Upper lobe of right lung (tissue), 1 donor: ENCODE data around the gene SSU72. TPM values are rescaled to one million over a fixed set of nuclear protein-coding genes. Genes with fewer than 3 reads are reported as not detected.

Experiments
- ATAC-seq: fragments of 200-7000 bp; cut with Tn5 transposase; one replicate; pipeline ENCODE4 v1.9.1; 2020; ENCODE audit warnings: mild to moderate bottlenecking, moderate library complexity
- DNase-seq: peaks from one replicate; pipeline ENCODE4 v3.0.0-alpha.2; 2020
- H3K27ac ChIP-seq: fragments of 200-600 bp; one replicate; pipeline ENCODE4 v1.8.0; 2022
- H3K27me3 ChIP-seq: fragments of 200-600 bp; one replicate; pipeline ENCODE4 v1.8.0; 2022; ENCODE audit warnings: mild to moderate bottlenecking
- H3K36me3 ChIP-seq: fragments of 200-600 bp; one replicate; pipeline ENCODE4 v1.8.0; 2022
- H3K4me1 ChIP-seq: fragments of 200-600 bp; one replicate; pipeline ENCODE4 v1.8.0; 2022
- H3K4me3 ChIP-seq: fragments of 200-600 bp; one replicate; pipeline ENCODE4 v1.8.0; 2022; ENCODE audit warnings: mild to moderate bottlenecking
- H3K9me3 ChIP-seq: fragments of 200-600 bp; one replicate; pipeline ENCODE4 v1.8.0; 2022
- intact Hi-C: fragments of 100-400 bp; cut with DNase I; formaldehyde crosslinking; loops from one replicate; pipeline ENCODE4 v1.11.0; 2022
- total RNA-seq: library from RNA; stranded (reverse); fragmentation: NEBNext Ultra II Directional; extraction: Animal tissue kit (Norgen Biotek cat#: 25700); gene quantifications from one replicate; pipeline ENCODE4 v1.2.1, GENCODE V29; 2021
- TF ChIP-seq, protein P1 (sequence below): fragments of 200-600 bp; IDR thresholded peaks from one replicate; pipeline ENCODE4 v1.8.0; 2022; ENCODE audit warnings: antibody characterized with exemption
- donor health status: DM: no; HTN: yes; CAD: no; lungs with severe emphysema.

SSU72 gene
- total RNA-seq, 1 donor from 2014 or later, result 125 TPM

- TF ChIP-seq, protein P1, sequence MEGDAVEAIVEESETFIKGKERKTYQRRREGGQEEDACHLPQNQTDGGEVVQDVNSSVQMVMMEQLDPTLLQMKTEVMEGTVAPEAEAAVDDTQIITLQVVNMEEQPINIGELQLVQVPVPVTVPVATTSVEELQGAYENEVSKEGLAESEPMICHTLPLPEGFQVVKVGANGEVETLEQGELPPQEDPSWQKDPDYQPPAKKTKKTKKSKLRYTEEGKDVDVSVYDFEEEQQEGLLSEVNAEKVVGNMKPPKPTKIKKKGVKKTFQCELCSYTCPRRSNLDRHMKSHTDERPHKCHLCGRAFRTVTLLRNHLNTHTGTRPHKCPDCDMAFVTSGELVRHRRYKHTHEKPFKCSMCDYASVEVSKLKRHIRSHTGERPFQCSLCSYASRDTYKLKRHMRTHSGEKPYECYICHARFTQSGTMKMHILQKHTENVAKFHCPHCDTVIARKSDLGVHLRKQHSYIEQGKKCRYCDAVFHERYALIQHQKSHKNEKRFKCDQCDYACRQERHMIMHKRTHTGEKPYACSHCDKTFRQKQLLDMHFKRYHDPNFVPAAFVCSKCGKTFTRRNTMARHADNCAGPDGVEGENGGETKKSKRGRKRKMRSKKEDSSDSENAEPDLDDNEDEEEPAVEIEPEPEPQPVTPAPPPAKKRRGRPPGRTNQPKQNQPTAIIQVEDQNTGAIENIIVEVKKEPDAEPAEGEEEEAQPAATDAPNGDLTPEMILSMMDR, result no peak
- no peak for DNase-seq
- H3K27me3 ChIP-seq, result no peaks in the 10 kb centered on the region
- H3K4me3 ChIP-seq, result no peak overlapping the region
- intact Hi-C loops, result no loop called here
- peaks cover 40% of the 10 kb centered on the region for H3K36me3 ChIP-seq
- H3K9me3 ChIP-seq, result no peaks in the 10 kb centered on the region
- no peak overlapping the region for H3K27ac ChIP-seq
- peaks cover 32% of the 10 kb centered on the region for H3K4me1 ChIP-seq
- ATAC-seq, result no peak
These were observed 7.3 kb downstream of the SSU72 start for GRCh38 chr1:1567152-1567875.

DNA sequence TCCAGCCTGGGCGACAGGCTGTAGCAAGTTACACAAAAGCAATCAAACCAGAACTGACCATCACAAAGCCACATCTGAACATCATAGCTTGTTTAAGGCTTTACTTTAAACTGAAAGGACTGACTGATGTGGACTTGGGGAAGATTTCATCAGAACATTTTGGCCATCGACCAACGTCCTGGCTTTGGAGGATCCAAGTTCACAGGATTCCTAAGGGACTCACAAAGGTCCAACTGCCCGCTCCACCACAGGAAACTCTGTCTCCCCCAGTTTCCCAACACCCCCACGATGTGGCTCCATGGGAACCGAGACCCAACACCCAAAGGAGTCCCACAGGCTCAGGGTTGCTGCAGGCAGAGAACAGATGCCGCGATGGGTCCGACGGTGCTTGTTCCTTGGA, 9.3 kb downstream of the SSU72 start:
- TF ChIP-seq, protein P1, result no peak
- ATAC-seq (no peak), DNase-seq (no peak)
- H3K36me3 ChIP-seq, result peaks cover 54% of the 10 kb centered on the region
- H3K27me3 ChIP-seq, result no peaks in the 10 kb centered on the region
- H3K4me3 ChIP-seq, result no peak overlapping the region
- no peak overlapping the region for H3K27ac ChIP-seq
- H3K4me1 ChIP-seq, result peaks cover 29% of the 10 kb centered on the region
- no peaks in the 10 kb centered on the region for H3K9me3 ChIP-seq
- intact Hi-C loops, result no loop called here

GRCh38 chr1:1564268-1564667, 10.4 kb downstream of the SSU72 start:
- intact Hi-C loops, result no loop called here
- Histone ChIP-seq H3K36me3 (peaks cover 51% of the 10 kb centered on the region), H3K27ac (peak overlapping the region; percentile 11), H3K4me3 (no peak overlapping the region), H3K4me1 (peaks cover 21% of the 10 kb centered on the region), H3K27me3 (no peaks in the 10 kb centered on the region), H3K9me3 (no peaks in the 10 kb centered on the region)
- no peak for DNase-seq
- TF ChIP-seq, protein P1, result no peak
- ATAC-seq, result no peak

GRCh38 chr1:1563688-1564087, 11.0 kb downstream of the SSU72 start:
- intact Hi-C loops, result no loop called here
- TF ChIP-seq, protein P1, result no peak
- no peak for ATAC-seq
- Histone ChIP-seq H3K27me3 (no peaks in the 10 kb centered on the region), H3K27ac (no peak overlapping the region), H3K9me3 (no peaks in the 10 kb centered on the region), H3K4me1 (peaks cover 15% of the 10 kb centered on the region), H3K36me3 (peaks cover 51% of the 10 kb centered on the region), H3K4me3 (no peak overlapping the region)
- DNase-seq, result no peak

GRCh38 chr1:1562556-1563195, 12.0 kb downstream of the SSU72 start:
- no peaks in the 10 kb centered on the region for H3K9me3 ChIP-seq
- H3K36me3 ChIP-seq, result peaks cover 51% of the 10 kb centered on the region

More at GRCh38 chr1:1562556-1563195, 12.0 kb downstream of the SSU72 start:
- TF ChIP-seq, protein P1, result no peak
- Histone ChIP-seq H3K4me3 (no peak overlapping the region), H3K27me3 (no peaks in the 10 kb centered on the region), H3K4me1 (peaks cover 10% of the 10 kb centered on the region), H3K27ac (no peak overlapping the region)
- peak; percentile 19 for ATAC-seq
- DNase-seq, result no peak
- intact Hi-C loops, result no loop called here
